Measurements from ENCODE around the gene OR2T12. TPM values are rescaled to one million over a fixed set of nuclear protein-coding genes. Genes with fewer than 3 reads are reported as not detected.

The OR2T12 gene
- total RNA-seq, 2 experiments from 2014 or later = not detected

Other genes starting within 250 kb of the OR2T12 start
- not detected for gene OR2L13, start 208.2 kb downstream of the OR2T12 start, total RNA-seq
- gene OR2M5, start 158.3 kb downstream of the OR2T12 start, total RNA-seq = not detected
- not detected for gene OR2M2, start 128.6 kb downstream of the OR2T12 start, total RNA-seq
- gene OR2M3, start 106.2 kb downstream of the OR2T12 start, total RNA-seq = not detected
- gene OR2M4, start 72.0 kb downstream of the OR2T12 start, total RNA-seq = not detected
- gene OR2T33, start 25.4 kb downstream of the OR2T12 start, total RNA-seq = not detected
- gene OR2M7, start 21.1 kb upstream of the OR2T12 start, total RNA-seq = not detected
- gene OR14C36, start 45.4 kb upstream of the OR2T12 start, total RNA-seq = not detected
- not detected for gene OR2T4, start 58.2 kb upstream of the OR2T12 start, total RNA-seq
- gene OR2T6, start 72.3 kb upstream of the OR2T12 start, total RNA-seq = not detected
- not detected for gene OR2T1, start 99.6 kb upstream of the OR2T12 start, total RNA-seq
- gene OR2T2, start 142.2 kb upstream of the OR2T12 start, total RNA-seq = not detected
- gene OR2T3, start 169.9 kb upstream of the OR2T12 start, total RNA-seq = not detected
- gene OR2T5, start 185.2 kb upstream of the OR2T12 start, total RNA-seq = not detected
- not detected for gene OR2G6, start 204.6 kb upstream of the OR2T12 start, total RNA-seq